C4-2B (cell line): ENCODE data around the gene SDK2.

Experiments used
- H3K27ac ChIP-seq: fragments of 450-650 bp; 2 replicates; pipeline ENCODE4 v1.5.1; 2017
- CTCF ChIP-seq: fragments of 450-650 bp; conservative IDR thresholded peaks from 2 replicates; pipeline ENCODE4 v1.5.1; 2017; ENCODE audit warnings: mild to moderate bottlenecking
- ZFX ChIP-seq: fragments of 450-650 bp; IDR thresholded peaks from 2 replicates; pipeline ENCODE4 v1.6.1; 2017

The SDK2 gene

GRCh38 chr17:73532421-73532901 is 111.8 kb downstream of the SDK2 start:
- peak overlapping the region; percentile 11; the same call in 1 of the 2 replicates for H3K27ac ChIP-seq
- TF ChIP-seq CTCF: no peak
- TF ChIP-seq ZFX: no peak

GRCh38 chr17:73531158-73531557 is 113.1 kb downstream of the SDK2 start:
- H3K27ac ChIP-seq: no peak overlapping the region
- TF ChIP-seq ZFX: no peak
- TF ChIP-seq CTCF: no peak

GRCh38 chr17:73528679-73529078 is 115.6 kb downstream of the SDK2 start:
- H3K27ac ChIP-seq: no peak overlapping the region
- TF ChIP-seq CTCF (no peak), ZFX (no peak)

GRCh38 chr17:73526952-73527351 is 117.3 kb downstream of the SDK2 start:
- no peak overlapping the region for H3K27ac ChIP-seq
- TF ChIP-seq ZFX (no peak), CTCF (no peak)

DNA sequence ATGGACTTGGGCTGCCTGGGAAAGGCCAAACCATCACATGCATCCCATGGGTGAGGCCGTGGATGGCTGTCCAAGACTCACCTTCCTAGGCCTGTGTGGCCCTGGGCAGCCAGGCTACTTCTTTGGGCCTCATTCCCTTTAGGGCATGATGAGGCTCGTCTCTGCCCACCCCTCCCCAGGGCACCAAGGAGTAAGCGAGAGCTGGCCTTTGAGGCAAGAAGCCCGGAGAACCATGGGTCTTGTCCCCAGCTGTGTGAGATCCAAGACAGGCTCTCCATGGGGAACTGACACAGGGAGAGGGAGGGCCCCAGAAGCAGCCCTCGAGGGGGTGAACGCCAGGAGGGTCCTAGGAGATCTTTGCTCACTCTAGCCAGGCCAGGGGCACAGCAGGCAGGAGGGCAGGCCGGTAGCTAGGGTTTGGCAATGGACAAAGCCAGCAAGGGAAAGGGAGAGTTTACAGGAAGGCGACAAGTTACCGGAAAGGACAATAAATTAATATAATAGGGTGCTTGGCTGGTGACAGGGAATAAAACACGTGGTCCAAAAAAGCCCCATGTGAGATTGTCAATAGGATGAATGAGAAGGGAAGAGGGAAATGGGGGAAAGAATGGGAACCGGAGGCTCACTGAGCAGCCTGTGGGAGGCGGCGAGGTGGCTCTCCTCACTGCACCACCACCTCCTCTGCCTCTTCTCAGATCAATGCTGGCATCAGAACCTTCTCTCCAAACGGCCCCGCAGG is 119.1 kb downstream of the SDK2 start:
- no peak overlapping the region for H3K27ac ChIP-seq
- TF ChIP-seq ZFX: no peak
- no peak for TF ChIP-seq CTCF

DNA sequence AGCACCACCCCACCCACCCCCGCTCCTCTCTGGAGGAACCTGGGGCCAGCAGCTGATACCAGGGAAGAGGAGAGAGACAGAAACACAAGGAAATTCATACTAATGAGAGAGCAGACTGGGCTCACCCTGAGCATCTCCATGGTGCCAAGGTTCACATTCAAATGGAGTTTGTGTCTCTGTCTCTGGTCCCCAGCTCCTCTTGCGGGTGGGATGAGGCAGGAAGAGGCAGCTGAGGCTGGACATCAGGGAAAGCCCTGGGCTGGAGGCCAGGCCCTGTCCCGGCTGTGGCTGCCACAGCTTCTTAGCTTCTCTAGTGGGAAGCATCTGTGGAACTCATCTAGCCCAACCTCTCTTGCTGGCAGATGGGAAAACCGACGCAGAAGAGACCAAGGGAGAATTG is 121.5 kb downstream of the SDK2 start:
- TF ChIP-seq ZFX: no peak
- TF ChIP-seq CTCF: no peak
- no peak overlapping the region for H3K27ac ChIP-seq

DNA sequence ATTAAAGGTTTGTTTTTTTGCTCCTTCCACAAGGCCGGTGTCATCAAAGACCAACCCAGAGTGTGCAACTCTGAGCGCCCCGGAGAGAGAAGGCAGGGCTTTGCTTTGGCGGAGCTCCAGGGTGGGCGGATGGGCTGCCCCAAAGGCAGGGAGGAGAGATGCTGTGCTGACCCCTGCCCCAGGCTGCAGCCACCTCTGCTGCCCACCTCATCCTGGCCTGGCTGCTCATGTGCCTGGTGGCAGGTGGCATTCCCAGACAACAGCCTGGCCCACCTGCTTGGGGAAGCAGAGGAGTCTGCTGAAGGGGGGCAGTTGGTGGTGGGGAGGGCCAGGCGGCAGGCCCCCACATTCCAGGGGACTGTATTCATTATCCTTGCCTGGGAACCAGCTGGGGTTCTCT is 122.1 kb downstream of the SDK2 start:
- TF ChIP-seq ZFX (no peak), CTCF (no peak)
- H3K27ac ChIP-seq: no peak overlapping the region
